SK-N-SH (cell line): Measurements from ENCODE around the gene USP10.

ENCODE experiments used
- CHD2 ChIP-seq: fragments of 150-350 bp; IDR thresholded peaks from 2 replicates; pipeline ENCODE4 v1.6.1; 2018; ENCODE audit warnings: low read length; ENCODE audit not compliant: partially characterized antibody
- CTCF ChIP-seq: fragments of 200-600 bp; sonication (generic); IDR thresholded peaks from 2 replicates; pipeline ENCODE4 v1.6.1; 2017; ENCODE audit warnings: antibody characterized with exemption, mild to moderate bottlenecking, moderate library complexity
- ELF1 ChIP-seq: IDR thresholded peaks from 2 replicates; pipeline ENCODE4 v1.4.0; 2012
- FOXM1 ChIP-seq: IDR thresholded peaks from 2 replicates; pipeline ENCODE4 v1.4.0; 2012; ENCODE audit warnings: low read depth, mild to moderate bottlenecking
- GABPA ChIP-seq: IDR thresholded peaks from 2 replicates; pipeline ENCODE4 v1.4.0; 2012; ENCODE audit warnings: low read depth, mild to moderate bottlenecking
- GATA2 ChIP-seq: sonication (generic); formaldehyde crosslinking; IDR thresholded peaks from 2 replicates; pipeline ENCODE4 v1.5.0; 2020; ENCODE audit warnings: mild to moderate bottlenecking, missing genetic modification reagents
- MAX ChIP-seq: IDR thresholded peaks from 2 replicates; pipeline ENCODE4 v1.4.0; 2012; ENCODE audit warnings: low read depth
- NRF1 ChIP-seq: IDR thresholded peaks from 2 replicates; pipeline ENCODE4 v1.6.1; 2012; ENCODE audit warnings: low read depth, mild to moderate bottlenecking, low read length
- POLR2AphosphoS5 ChIP-seq: IDR thresholded peaks from 2 replicates; pipeline ENCODE4 v1.6.1; 2012; ENCODE audit warnings: low read depth, low read length
- RFX5 ChIP-seq: IDR thresholded peaks from 2 replicates; pipeline ENCODE4 v1.6.1; 2012; ENCODE audit warnings: mild to moderate bottlenecking, improper control_type of control experiment, low read length
- SMC3 ChIP-seq: IDR thresholded peaks from 2 replicates; pipeline ENCODE4 v1.6.1; 2012; ENCODE audit warnings: low read depth, low read length, improper control_type of control experiment
- USF1 ChIP-seq: IDR thresholded peaks from 2 replicates; pipeline ENCODE4 v1.4.0; 2012; ENCODE audit warnings: low read depth, borderline replicate concordance

GRCh38 chr16:84751241-84751640, 51.4 kb downstream of the USP10 start:
- TF ChIP-seq CTCF (no peak), USF1 (no peak), CHD2 (no peak), ELF1 (no peak), GATA2 (CRISPR knock-in tag) (no peak), FOXM1 (no peak), RFX5 (no peak), GABPA (no peak), POLR2AphosphoS5 (no peak), SMC3 (no peak), NRF1 (no peak), MAX (no peak)
